ENCODE results near the gene KDM7A. TPM values are rescaled to one million over a fixed set of nuclear protein-coding genes. Genes with fewer than 3 reads are reported as not detected.

KDM7A gene
- total and polyA plus RNA-seq, 9 of the 15 experiments (the other 6 are each of a cell fraction or from before 2014, with no cell fraction given), result 0.90 to 8.4 (median 7.0) TPM

DNA sequence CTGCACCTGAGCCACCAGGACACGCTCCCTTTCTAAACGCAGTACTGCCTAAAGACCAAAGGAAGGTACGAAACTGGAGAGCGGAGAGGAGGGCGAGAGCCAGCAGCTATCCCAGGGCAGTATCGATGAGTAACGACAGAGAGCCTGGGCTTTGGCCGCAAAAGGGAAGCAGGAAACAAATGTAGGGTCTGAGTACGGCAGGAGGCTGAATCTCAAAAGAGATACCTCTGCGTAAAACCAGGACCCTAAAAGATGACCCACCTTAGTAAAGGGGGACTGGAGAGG, 134.5 kb downstream of the KDM7A start:
- intact Hi-C loops (cut with micrococcal nuclease), result no loop called here
- no peak overlapping the region for H2AFZ ChIP-seq (ENCODE audit: low read depth, low read length)
- ATAC-seq (no peak), FAIRE-seq (no peak), DNase-seq (ENCODE audit: extremely low read depth in 1 of 4, low spot score in 3 of 4) (no peak)
- no TSS peak for BruUV-seq (replicated peaks)
- no peaks in the 10 kb centered on the region for H3K79me2 ChIP-seq (ENCODE audit: control insufficient read depth, insufficient read depth, low read length)
- H3K9me1 ChIP-seq (ENCODE audit: control insufficient read depth, insufficient read depth, low read length), result no peaks in the 10 kb centered on the region
- H3K36me3 ChIP-seq (ENCODE audit: control insufficient read depth, insufficient read depth, low read length), result peaks cover 44% of the 10 kb centered on the region
- no peaks in the 10 kb centered on the region for H3K4me1 ChIP-seq (replicated peaks in 1 of 2; ENCODE audit: control insufficient read depth in 2 of 2, insufficient read depth in 2 of 2, low read length in 2 of 2)
- H3K4me3 ChIP-seq, result no peak overlapping the region
- CTCF ChIA-PET (ENCODE audit: low intra/inter-chr PET ratio), result no interaction called here
- no peaks in the 10 kb centered on the region for H4K20me1 ChIP-seq (replicated peaks; ENCODE audit: control insufficient read depth, insufficient read depth, low read length)
- in situ Hi-C loops (cut with MboI), result no loop called here
- no peak overlapping the region for H3K27ac ChIP-seq (ENCODE audit: extremely low read depth, low read depth, low read length)
- H3K4me2 ChIP-seq (ENCODE audit: insufficient read depth, low read length), result no peak overlapping the region
- TF ChIP-seq SAP30 (IDR thresholded peaks at IDR 0.05; ENCODE audit: borderline replicate concordance, insufficient read depth, low read depth, low read length, poor library complexity, severe bottlenecking) (no peak), ZNF175 (CRISPR knock-in tag; IDR thresholded peaks at IDR 0.05; ENCODE audit: low read depth) (no peak), ETS2 (tag; IDR thresholded peaks at IDR 0.05; ENCODE audit: borderline replicate concordance, poor library complexity, severe bottlenecking) (no peak), ETV5 (CRISPR knock-in tag; IDR thresholded peaks at IDR 0.05; ENCODE audit: low read depth) (no peak), U2AF1 (optimal IDR thresholded peaks at IDR 0.05; ENCODE audit: low read depth, low read length) (no peak), PRMT5 (CRISPR knock-in tag; IDR thresholded peaks at IDR 0.05) (no peak), ZNF76 (CRISPR knock-in tag; IDR thresholded peaks at IDR 0.05; ENCODE audit: borderline replicate concordance) (no peak), ZSCAN32 (CRISPR knock-in tag; IDR thresholded peaks at IDR 0.05) (no peak), ZNF263 (CRISPR knock-in tag; IDR thresholded peaks at IDR 0.05; ENCODE audit: borderline replicate concordance) (no peak), ZKSCAN8 (CRISPR knock-in tag; IDR thresholded peaks at IDR 0.05) (no peak)
- TF ChIP-seq, protein P1, sequence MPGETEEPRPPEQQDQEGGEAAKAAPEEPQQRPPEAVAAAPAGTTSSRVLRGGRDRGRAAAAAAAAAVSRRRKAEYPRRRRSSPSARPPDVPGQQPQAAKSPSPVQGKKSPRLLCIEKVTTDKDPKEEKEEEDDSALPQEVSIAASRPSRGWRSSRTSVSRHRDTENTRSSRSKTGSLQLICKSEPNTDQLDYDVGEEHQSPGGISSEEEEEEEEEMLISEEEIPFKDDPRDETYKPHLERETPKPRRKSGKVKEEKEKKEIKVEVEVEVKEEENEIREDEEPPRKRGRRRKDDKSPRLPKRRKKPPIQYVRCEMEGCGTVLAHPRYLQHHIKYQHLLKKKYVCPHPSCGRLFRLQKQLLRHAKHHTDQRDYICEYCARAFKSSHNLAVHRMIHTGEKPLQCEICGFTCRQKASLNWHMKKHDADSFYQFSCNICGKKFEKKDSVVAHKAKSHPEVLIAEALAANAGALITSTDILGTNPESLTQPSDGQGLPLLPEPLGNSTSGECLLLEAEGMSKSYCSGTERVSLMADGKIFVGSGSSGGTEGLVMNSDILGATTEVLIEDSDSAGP (CRISPR knock-in tag; IDR thresholded peaks at IDR 0.05), result no peak
- H3K27me3 ChIP-seq (ENCODE audit: control insufficient read depth in 2 of 2, insufficient read depth in 2 of 2, low read length in 2 of 2), result no peaks in the 10 kb centered on the region
- H3K9ac ChIP-seq (ENCODE audit: insufficient read depth in 1 of 2, low read depth in 2 of 2, low read length in 2 of 2), result peak overlapping the region in 1 of 2 experiments; percentile 47; a peak in 1 of 4 replicates
- 80% methylated on average over 10 of the region's 10 CpGs for WGBS (ENCODE audit: insufficient coverage, low coverage, missing lambda C conversion rate)
- no peaks in the 10 kb centered on the region for H3K9me3 ChIP-seq (replicated peaks; ENCODE audit: control insufficient read depth, insufficient read depth, low read depth, low read length)
- POLR2A ChIA-PET, result interaction anchor here (0.8 to 1.4 kb wide), 4 partner anchors 12 to 21 kb away, joined by 3 to 5 read pairs (median 3); no protein-coding TSS in a partner anchor

Data from K562 (cell line).